Fibroblast of skin of scalp (primary cell): ENCODE measurements around the gene CCDC194.
A peak's percentile ranks its signal among the peaks of the same experiment; 100 is the strongest.
"Not testable (repeated sequence)": the region's sequence is repeated elsewhere in the genome, so short reads cannot be mapped to it uniquely, and the experiment has no call there.

Experiments used
- DNase-seq: peaks from one replicate; pipeline ENCODE4 v3.0.0-alpha.2; 2013

Gene CCDC194

GRCh38 chr19:17365361-17365760 is 28.6 kb downstream of the CCDC194 start:
- DNase-seq: no peak

GRCh38 chr19:17363852-17364605 is 30.0 kb downstream of the CCDC194 start:
- not testable (repeated sequence) for DNase-seq

- DNase-seq: no peak
These were observed 33.8 kb downstream of the CCDC194 start for GRCh38 chr19:17359905-17360800.

- peak; percentile 55 for DNase-seq
These were observed 35.6 kb downstream of the CCDC194 start for GRCh38 chr19:17358395-17358794.

DNA sequence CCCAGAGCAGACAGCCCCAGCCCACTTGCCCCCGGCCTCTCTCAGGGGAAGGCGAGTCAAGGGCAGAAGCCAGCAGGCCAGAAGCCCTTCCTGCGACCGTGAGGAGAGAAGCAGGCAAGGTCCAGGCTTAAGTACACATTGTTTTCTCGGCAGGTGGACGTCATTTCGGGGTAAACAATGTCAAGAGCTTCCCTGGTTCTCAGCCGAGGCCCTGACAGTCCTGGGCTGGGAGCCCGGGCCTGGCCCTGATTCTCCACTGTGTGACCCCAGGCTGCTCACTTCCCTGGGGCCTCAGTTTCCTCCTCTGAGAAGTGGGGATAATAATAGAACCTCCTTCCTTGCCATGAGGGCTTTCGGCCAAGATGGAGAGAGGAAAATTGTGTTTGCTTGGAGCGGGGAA is 36.3 kb downstream of the CCDC194 start:
- DNase-seq: no peak

GRCh38 chr19:17357078-17357666 is 36.8 kb downstream of the CCDC194 start:
- DNase-seq: no peak

DNA sequence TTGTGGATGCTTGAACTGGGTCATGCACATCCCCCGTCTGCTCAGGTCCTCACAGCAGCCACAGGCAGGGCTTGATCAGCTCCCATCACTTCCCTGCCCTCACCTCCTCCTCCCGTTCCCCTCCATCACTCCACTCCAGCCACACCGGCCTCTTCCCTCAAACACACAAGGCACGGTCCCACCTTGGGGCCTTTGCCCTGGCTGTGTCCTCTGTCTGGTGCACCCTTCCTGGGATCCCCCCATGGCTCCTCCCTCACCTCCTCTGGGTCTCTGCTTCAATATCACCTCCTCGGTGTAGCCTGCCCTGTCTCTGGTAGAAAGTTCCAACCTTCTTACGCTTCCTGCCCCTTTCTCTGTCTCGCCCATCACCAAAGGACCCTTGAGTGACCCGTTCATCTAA is 40.6 kb downstream of the CCDC194 start:
- DNase-seq: no peak

DNA sequence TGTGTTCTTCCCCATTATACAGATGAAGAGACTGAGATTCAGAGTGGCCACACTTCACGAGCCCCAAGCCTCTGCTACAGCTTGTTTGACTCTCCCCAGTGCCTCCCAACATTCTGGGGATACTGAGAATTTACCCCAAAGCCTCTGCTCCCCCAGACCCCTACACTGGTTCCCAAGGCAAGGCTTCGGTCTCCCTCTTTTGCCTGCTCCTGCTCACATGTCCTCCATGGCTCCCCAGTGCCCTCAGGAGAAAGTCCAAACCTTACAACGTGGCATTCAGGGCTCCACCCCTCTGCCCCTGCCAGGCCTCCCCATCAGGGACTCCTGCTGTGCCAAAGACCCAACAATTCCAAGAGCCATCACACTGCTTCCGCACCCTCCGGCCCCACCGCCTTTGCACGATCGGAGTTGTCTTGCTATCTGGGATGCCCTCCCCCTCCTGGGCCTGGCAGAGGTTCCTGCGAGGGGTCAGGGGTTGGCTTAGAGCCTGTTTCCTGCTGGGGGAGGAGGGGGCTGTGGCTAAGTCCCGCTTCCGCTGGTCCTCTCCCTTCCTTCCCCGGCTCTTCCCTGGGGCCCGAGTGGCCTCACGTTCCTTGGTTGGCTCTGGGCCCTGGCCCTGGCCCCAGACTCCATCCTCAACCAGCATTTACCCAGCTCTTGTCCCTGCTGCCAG is 41.3 kb downstream of the CCDC194 start:
- DNase-seq: no peak

GRCh38 chr19:17351815-17352435 is 42.1 kb downstream of the CCDC194 start:
- no peak for DNase-seq

- DNase-seq: peak; percentile 80
These were observed 45.3 kb downstream of the CCDC194 start for GRCh38 chr19:17348700-17349099.

DNA sequence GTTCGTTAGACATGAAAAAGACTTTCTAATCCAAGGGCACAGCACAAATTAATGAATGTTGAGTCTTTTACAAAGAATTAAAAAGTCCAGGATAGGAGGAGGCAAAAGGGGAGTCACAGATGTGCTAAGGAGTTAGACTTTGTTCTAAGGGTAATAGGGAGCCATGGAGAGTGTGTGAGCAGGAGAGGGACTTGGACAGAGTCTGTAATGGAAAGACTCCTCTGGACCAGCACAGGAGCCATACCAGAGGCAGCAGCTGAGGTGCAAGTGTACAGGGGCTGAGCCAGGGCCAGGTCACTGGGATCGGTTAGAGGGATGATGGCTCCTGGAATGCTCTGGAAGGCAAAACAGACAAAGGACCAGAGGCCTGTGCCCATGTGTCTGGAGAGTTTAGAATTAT is 46.1 kb downstream of the CCDC194 start:
- no peak for DNase-seq

GRCh38 chr19:17347361-17347760 is 46.6 kb downstream of the CCDC194 start:
- no peak for DNase-seq

- peak; percentile 64 for DNase-seq
These were observed 47.8 kb downstream of the CCDC194 start for GRCh38 chr19:17346109-17346671.

DNA sequence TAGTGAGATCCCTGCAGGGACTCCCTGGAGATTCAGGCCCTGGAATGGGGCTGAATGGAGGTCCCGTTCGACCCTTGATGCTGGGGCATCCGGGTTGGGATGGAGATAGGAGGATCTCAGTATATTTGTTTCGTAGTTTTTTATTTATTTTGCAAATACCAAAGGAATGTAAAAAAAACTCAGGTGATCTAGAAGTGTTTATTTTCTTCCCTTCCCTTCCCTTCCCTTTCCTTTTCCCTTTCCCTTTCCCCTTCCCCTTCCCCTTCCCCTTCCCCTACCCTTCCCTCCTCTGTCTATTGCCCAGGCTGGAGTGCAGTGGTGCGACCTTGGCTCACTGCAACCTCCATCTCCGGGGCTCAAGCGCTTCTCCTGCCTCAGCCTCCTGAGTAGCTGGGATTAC is 52.2 kb downstream of the CCDC194 start:
- DNase-seq: no peak

- no peak for DNase-seq
These were observed 52.6 kb downstream of the CCDC194 start for GRCh38 chr19:17341386-17341785.

- no peak for DNase-seq
These were observed 53.1 kb downstream of the CCDC194 start for GRCh38 chr19:17340871-17341357.
